22Rv1 (cell line): ENCODE measurements around the gene GAS6.

Source experiments
- CTCF ChIP-seq: fragments of 450-650 bp; IDR thresholded peaks from 2 replicates; pipeline ENCODE4 v1.5.1; 2017; ENCODE audit warnings: mild to moderate bottlenecking
- ZFX ChIP-seq: fragments of 450-650 bp; IDR thresholded peaks from 2 replicates; pipeline ENCODE4 v1.6.1; 2017; ENCODE audit warnings: antibody characterized with exemption, borderline replicate concordance

- TF ChIP-seq ZFX (no peak), CTCF (no peak)
Measured at GRCh38 chr13:113880651-113881611, 17.1 kb upstream of the GAS6 start.
